IMR-90 (cell line): ENCODE measurements around the gene AUTS2. TPM values are rescaled to one million over a fixed set of nuclear protein-coding genes. Genes with fewer than 3 reads are reported as not detected.

Source experiments
- ATAC-seq: fragments of 200-7000 bp; cut with Tn5 transposase; 2 replicates; pipeline ENCODE4 v1.9.1; 2020; ENCODE audit warnings: low read depth, mild to moderate bottlenecking, moderate library complexity
- BruUV-seq: library from RNA; stranded (reverse); fragments of 400-500 nt; replicated peaks from 2 replicates; lab custom pipeline; 2021; lab: Mats Ljungman, UMichigan
- CTCF ChIA-PET: fragments of 300-600 bp; formaldehyde crosslinking; extraction: SDS; loops from one replicate; lab custom pipeline; 2021; ENCODE audit warnings: antibody characterized with exemption; lab: Yijun Ruan, JAX
- POLR2A ChIA-PET: fragments of 300-600 bp; sonication (Branson Sonifier 250); formaldehyde crosslinking; loops from one replicate; lab custom pipeline; 2022; ENCODE audit warnings: antibody characterized with exemption; ENCODE audit not compliant: unreplicated experiment; lab: Charles Lee
- DNase-seq: peaks from one replicate; pipeline ENCODE4 v3.0.0; 2013
- H2AFZ ChIP-seq: replicated peaks from 2 replicates; pipeline ENCODE3; 2013; ENCODE audit warnings: low read length, mild to moderate bottlenecking; ENCODE audit not compliant: poor library complexity
- H2AK5ac ChIP-seq: 2 replicates; pipeline ENCODE4 v1.6.1; 2013; ENCODE audit warnings: low read depth, low read length, inconsistent platforms
- H2AK9ac ChIP-seq: replicated peaks from 2 replicates; pipeline ENCODE3; 2013; ENCODE audit warnings: mild to moderate bottlenecking, low read depth, low read length, moderate library complexity; ENCODE audit not compliant: poor library complexity
- H2BK120ac ChIP-seq: 2 replicates; pipeline ENCODE4 v1.6.1; 2013; ENCODE audit warnings: low read depth, low read length, inconsistent platforms
- H2BK15ac ChIP-seq: 3 replicates; pipeline ENCODE4 v1.6.1; 2013; ENCODE audit warnings: low read depth, low read length, inconsistent platforms
- H2BK20ac ChIP-seq: 2 replicates; pipeline ENCODE4 v1.6.1; 2013; ENCODE audit warnings: low read depth, mild to moderate bottlenecking, inconsistent platforms, low read length, moderate library complexity
- H2BK5ac ChIP-seq: 2 replicates; pipeline ENCODE4 v1.6.1; 2013; ENCODE audit warnings: mild to moderate bottlenecking, low read depth, low read length, inconsistent platforms; ENCODE audit not compliant: poor library complexity, severe bottlenecking
- H3K14ac ChIP-seq: replicated peaks from 2 replicates; pipeline ENCODE4 v1.6.1; 2013; ENCODE audit warnings: low read depth, low read length, inconsistent platforms
- H3K18ac ChIP-seq: 2 replicates; pipeline ENCODE4 v1.6.1; 2013; ENCODE audit warnings: low read depth, low read length, control low read depth
- H3K23ac ChIP-seq: 2 replicates; pipeline ENCODE4 v1.6.1; 2013; ENCODE audit warnings: low read depth, low read length, inconsistent platforms
- H3K27ac ChIP-seq: 2 replicates; pipeline ENCODE4 v1.5.1; 2013; ENCODE audit warnings: mild to moderate bottlenecking, control low read depth, low read length; ENCODE audit not compliant: insufficient read depth
- H3K27me3 ChIP-seq: 2 replicates; pipeline ENCODE4 v1.6.1; 2013; ENCODE audit warnings: low read length; ENCODE audit not compliant: control insufficient read depth, insufficient read depth
- H3K36me3 ChIP-seq: 2 replicates; pipeline ENCODE4 v1.6.1; 2013; ENCODE audit warnings: low read length, mixed read lengths; ENCODE audit not compliant: control insufficient read depth, insufficient read depth
- H3K4ac ChIP-seq: 2 replicates; pipeline ENCODE4 v1.6.1; 2013; ENCODE audit warnings: low read depth, low read length, inconsistent platforms
- H3K4me1 ChIP-seq: 2 replicates; pipeline ENCODE4 v1.6.1; 2013; ENCODE audit warnings: low read length, mixed read lengths; ENCODE audit not compliant: control insufficient read depth, insufficient read depth
- H3K4me2 ChIP-seq: 2 replicates; pipeline ENCODE4 v1.6.1; 2013; ENCODE audit warnings: low read depth, mild to moderate bottlenecking, control low read depth, low read length, moderate library complexity
- H3K4me3 ChIP-seq: 2 replicates; pipeline ENCODE4 v1.5.1; 2013; ENCODE audit warnings: low read depth, mild to moderate bottlenecking, control low read depth, low read length, moderate library complexity; ENCODE audit not compliant: insufficient read depth
- H3K56ac ChIP-seq: 2 replicates; pipeline ENCODE4 v1.6.1; 2013; ENCODE audit warnings: low read length, inconsistent platforms; ENCODE audit not compliant: insufficient read depth; ENCODE audit errors: extremely low read depth
- H3K79me1 ChIP-seq, 2 experiments: 2 replicates each; pipeline ENCODE4 v1.6.1; 2013; ENCODE audit warnings: low read length in 2 of 2, inconsistent platforms in 1 of 2, low read depth in 1 of 2
- H3K9ac ChIP-seq: 2 replicates; pipeline ENCODE4 v1.6.1; 2013; ENCODE audit warnings: low read depth, low read length, control low read depth
- H3K9me1 ChIP-seq: 2 replicates; pipeline ENCODE4 v1.6.1; 2013; ENCODE audit warnings: low read length, inconsistent platforms; ENCODE audit not compliant: insufficient read depth
- H3K9me3 ChIP-seq: 2 replicates; pipeline ENCODE4 v1.6.1; 2013; ENCODE audit warnings: low read length; ENCODE audit not compliant: control insufficient read depth, insufficient read depth
- H4K20me1 ChIP-seq: 2 replicates; pipeline ENCODE4 v1.6.1; 2013; ENCODE audit warnings: low read length, inconsistent platforms; ENCODE audit not compliant: insufficient read depth
- H4K5ac ChIP-seq: 2 replicates; pipeline ENCODE4 v1.6.1; 2013; ENCODE audit warnings: mild to moderate bottlenecking, low read depth, low read length, control low read depth
- H4K8ac ChIP-seq, 2 experiments: 2 replicates each; pipeline ENCODE4 v1.6.1; 2013; ENCODE audit warnings: low read depth in 2 of 2, low read length in 2 of 2, control low read depth in 1 of 2, inconsistent platforms in 1 of 2
- H4K91ac ChIP-seq: 2 replicates; pipeline ENCODE4 v1.6.1; 2013; ENCODE audit warnings: low read depth, low read length, inconsistent platforms; ENCODE audit not compliant: insufficient read depth
- MAZ ChIP-seq: IDR thresholded peaks from 2 replicates; pipeline ENCODE4 v1.6.1; 2012; ENCODE audit warnings: low read depth, mild to moderate bottlenecking, low read length, improper control_type of control experiment, moderate library complexity, borderline replicate concordance
- POLR2A ChIP-seq: IDR thresholded peaks from 2 replicates; pipeline ENCODE4 v1.6.1; 2012; ENCODE audit warnings: mild to moderate bottlenecking, low read depth, low read length
- WGBS, 2 experiments: methylation state at CpG; one replicate each; pipeline versions ENCODE4 v1.1.5 to v1.1.7; 2013; ENCODE audit warnings: missing lambda C conversion rate in 2 of 2; ENCODE audit not compliant: insufficient read length in 1 of 2; ENCODE audit errors: extremely low coverage in 2 of 2; 5-methylcytosine and 5-hydroxymethylcytosine counted together
- dilution Hi-C: fragments of 300-500 bp; cut with HindIII; formaldehyde crosslinking; loops from one replicate; pipeline ENCODE4 v1.14.3; 2018; ENCODE audit warnings: low sequenced_read_pairs; ENCODE audit not compliant: unreplicated experiment
- in situ Hi-C: fragments of 300-500 bp; cut with MboI; formaldehyde crosslinking; loops from 3 replicates; pipeline ENCODE4 v1.14.3; 2019; ENCODE audit warnings: low sequenced_read_pairs, inconsistent platforms, mixed read lengths
- intact Hi-C: fragments of 100-400 bp; cut with micrococcal nuclease; formaldehyde crosslinking; loops from 2 replicates; pipeline ENCODE4 v1.10.0; 2022
- polyA plus RNA-seq, 3 experiments: library from polyadenylated mRNA; depleted of rRNA; stranded (reverse); fragments of >200 nt; gene quantifications; 2 replicates each; pipeline ENCODE4 v1.2.3, GENCODE V29; 2012; ENCODE audit warnings: low replicate concordance in 1 of 3
- total RNA-seq: library from RNA; depleted of rRNA; stranded (reverse); fragments of >200 nt; gene quantifications from 2 replicates; pipeline ENCODE4 v1.2.3, GENCODE V29; 2012

The AUTS2 gene
- total and polyA plus RNA-seq, 2 of the 4 experiments (the other 2 are of a cell fraction) = 0.90 to 3.0 TPM

GRCh38 chr7:70607281-70607680 lies 1009.0 kb downstream of the AUTS2 start:
- Histone ChIP-seq H3K23ac (no peak overlapping the region), H2BK120ac (no peak overlapping the region), H2AK9ac (no peak overlapping the region), H3K9me3 (no peaks in the 10 kb centered on the region), H3K4me3 (no peak overlapping the region), H2BK15ac (no peak overlapping the region), H4K5ac (no peak overlapping the region), H3K14ac (no peak overlapping the region), H3K56ac (no peak overlapping the region), H3K4ac (no peak overlapping the region), H3K27me3 (no peaks in the 10 kb centered on the region), H2AFZ (no peak overlapping the region), H3K27ac (no peak overlapping the region), H3K9me1 (no peaks in the 10 kb centered on the region), H3K79me1 (no peaks in the 10 kb centered on the region), H3K9ac (no peak overlapping the region), H4K91ac (no peak overlapping the region), H3K4me2 (no peak overlapping the region), H3K36me3 (no peaks in the 10 kb centered on the region), H2BK5ac (no peak overlapping the region), H3K4me1 (no peaks in the 10 kb centered on the region), H4K8ac (no peak overlapping the region), H2BK20ac (no peak overlapping the region), H3K18ac (no peak overlapping the region), H2AK5ac (no peak overlapping the region), H4K20me1 (no peaks in the 10 kb centered on the region)
- dilution Hi-C loops = no loop called here
- in situ Hi-C loops = no loop called here
- WGBS, 2 experiments = 76% methylated on average over 3 of the region's 7 CpGs; no CpG with 5 or more reads in 1 of the 2 experiments
- no peak for TF ChIP-seq MAZ
- TF ChIP-seq POLR2A = no peak
- ChIA-PET CTCF (no interaction called here), POLR2A (no interaction called here)
- BruUV-seq = no TSS peak
- DNase-seq = no peak
- ATAC-seq = no peak
- intact Hi-C loops = no loop called here
